Neural progenitor cell (in vitro differentiated cells): ENCODE measurements around the gene C6orf132. TPM values are rescaled to one million over a fixed set of nuclear protein-coding genes. Genes with fewer than 3 reads are reported as not detected.

ENCODE experiments used
- DNase-seq: peaks from one replicate; pipeline ENCODE4 v3.0.0-alpha.2; 2016; ENCODE audit warnings: low spot score
- H2AFZ ChIP-seq: fragments of 200-600 bp; sonication (generic); replicated peaks from 2 replicates; pipeline ENCODE4 v1.6.1; 2016; ENCODE audit warnings: antibody characterized with exemption
- H3F3A ChIP-seq: fragments of 200-600 bp; sonication (generic); 2 replicates; pipeline ENCODE4 v1.6.1; 2016; ENCODE audit warnings: antibody characterized with exemption, low read depth
- H3K27ac ChIP-seq: fragments of 200-600 bp; sonication (generic); 2 replicates; pipeline ENCODE4 v1.5.1; 2016; ENCODE audit warnings: mild to moderate bottlenecking
- H3K27me3 ChIP-seq: fragments of 200-600 bp; sonication (generic); 2 replicates; pipeline ENCODE4 v1.6.1; 2016; ENCODE audit warnings: mild to moderate bottlenecking, moderate library complexity
- H3K36me3 ChIP-seq: fragments of 200-600 bp; sonication (generic); 2 replicates; pipeline ENCODE4 v1.5.1; 2016
- H3K4me1 ChIP-seq: fragments of 200-600 bp; sonication (generic); 2 replicates; pipeline ENCODE4 v1.6.1; 2016; ENCODE audit warnings: mixed run types
- H3K4me2 ChIP-seq: fragments of 200-600 bp; sonication (generic); 2 replicates; pipeline ENCODE4 v1.6.1; 2016
- H3K4me3 ChIP-seq: fragments of 200-600 bp; sonication (generic); 2 replicates; pipeline ENCODE4 v1.5.1; 2016
- H3K79me2 ChIP-seq: fragments of 200-600 bp; sonication (generic); 2 replicates; pipeline ENCODE4 v1.6.1; 2016; ENCODE audit warnings: low read depth
- H3K9ac ChIP-seq: fragments of 200-600 bp; sonication (generic); 2 replicates; pipeline ENCODE4 v1.6.1; 2016
- H3K9me3 ChIP-seq: fragments of 200-600 bp; sonication (generic); 2 replicates; pipeline ENCODE4 v1.5.1; 2016; ENCODE audit warnings: low read depth
- H4K20me1 ChIP-seq: fragments of 200-600 bp; sonication (generic); 2 replicates; pipeline ENCODE4 v1.6.1; 2016; ENCODE audit warnings: low read depth
- H3K27ac Mint-ChIP-seq: 3 replicates; pipeline ENCODE4 v1.8.0; 2021; ENCODE audit warnings: mixed read lengths
- H3K27me3 Mint-ChIP-seq: 2 replicates; pipeline ENCODE4 v1.8.0; 2022; ENCODE audit warnings: low read depth, mild to moderate bottlenecking, inconsistent platforms, moderate library complexity, mixed read lengths; ENCODE audit not compliant: insufficient read depth
- H3K36me3 Mint-ChIP-seq: 3 replicates; pipeline ENCODE4 v1.8.0; 2021; ENCODE audit warnings: mixed read lengths
- H3K4me1 Mint-ChIP-seq: 3 replicates; pipeline ENCODE4 v1.8.0; 2021; ENCODE audit warnings: mixed read lengths
- H3K4me3 Mint-ChIP-seq: 3 replicates; pipeline ENCODE4 v1.8.0; 2021; ENCODE audit warnings: mild to moderate bottlenecking, moderate library complexity, mixed read lengths
- H3K9me3 Mint-ChIP-seq: 3 replicates; pipeline ENCODE4 v1.8.0; 2020; ENCODE audit warnings: mixed read lengths
- CTCF ChIP-seq: fragments of 200-600 bp; sonication (generic); IDR thresholded peaks from 2 replicates; pipeline ENCODE4 v1.5.1; 2017; ENCODE audit warnings: antibody characterized with exemption, mild to moderate bottlenecking
- EZH2 ChIP-seq: fragments of 200-600 bp; sonication (generic); IDR thresholded peaks from 2 replicates; pipeline ENCODE4 v1.6.1; 2017; ENCODE audit warnings: antibody characterized with exemption, mild to moderate bottlenecking, moderate library complexity
- EZH2phosphoT487 ChIP-seq: fragments of 200-600 bp; sonication (generic); IDR thresholded peaks from 2 replicates; pipeline ENCODE4 v1.6.1; 2017; ENCODE audit warnings: antibody characterized with exemption
- total RNA-seq: library from RNA; depleted of rRNA; stranded (reverse); fragments of >200 nt; gene quantifications from 2 replicates; pipeline ENCODE4 v1.2.3, GENCODE V29; 2015; ENCODE audit warnings: low replicate concordance

C6orf132 gene
- total RNA-seq, 1 donor from 2014 or later = 1.8 TPM

- Mint-ChIP-seq H3K27ac (no peak overlapping the region), H3K4me1 (no peaks in the 10 kb centered on the region), H3K4me3 (no peak overlapping the region), H3K9me3 (no peaks in the 10 kb centered on the region), H3K27me3 (peaks cover 2% of the 10 kb centered on the region), H3K36me3 (peaks cover 14% of the 10 kb centered on the region)
- Histone ChIP-seq H3K9ac (no peak overlapping the region), H4K20me1 (peaks cover 4% of the 10 kb centered on the region), H3K27me3 (no peaks in the 10 kb centered on the region), H3K36me3 (no peaks in the 10 kb centered on the region), H3K27ac (no peak overlapping the region), H3F3A (peaks cover 4% of the 10 kb centered on the region), H2AFZ (no peak overlapping the region), H3K4me1 (no peaks in the 10 kb centered on the region), H3K4me2 (no peak overlapping the region), H3K4me3 (no peak overlapping the region), H3K79me2 (no peaks in the 10 kb centered on the region), H3K9me3 (no peaks in the 10 kb centered on the region)
- TF ChIP-seq CTCF (no peak), EZH2 (no peak), EZH2phosphoT487 (no peak)
- DNase-seq = no peak
Observed at GRCh38 chr6:42079941-42080464, 62.4 kb downstream of the C6orf132 start.

- H3K36me3 ChIP-seq = no peaks in the 10 kb centered on the region
- Mint-ChIP-seq H3K27me3 (peaks cover 2% of the 10 kb centered on the region), H3K36me3 (peaks cover 19% of the 10 kb centered on the region), H3K9me3 (no peaks in the 10 kb centered on the region), H3K4me1 (no peaks in the 10 kb centered on the region), H3K4me3 (no peak overlapping the region), H3K27ac (no peak overlapping the region)
- no peaks in the 10 kb centered on the region for H3K4me1 ChIP-seq
- no peak overlapping the region for H3K4me3 ChIP-seq
- H3F3A ChIP-seq = peaks cover 7% of the 10 kb centered on the region
- no peak overlapping the region for H3K27ac ChIP-seq
- no peaks in the 10 kb centered on the region for H3K79me2 ChIP-seq
- no peak overlapping the region for H3K9ac ChIP-seq
- no peaks in the 10 kb centered on the region for H3K9me3 ChIP-seq
- H3K27me3 ChIP-seq = no peaks in the 10 kb centered on the region
- peaks cover 4% of the 10 kb centered on the region for H4K20me1 ChIP-seq
- H2AFZ ChIP-seq = no peak overlapping the region
- no peak overlapping the region for H3K4me2 ChIP-seq
- no peak for DNase-seq
- TF ChIP-seq EZH2 = no peak
- no peak for TF ChIP-seq CTCF
- no peak for TF ChIP-seq EZH2phosphoT487
Observed at GRCh38 chr6:42078386-42078785, 64.0 kb downstream of the C6orf132 start.

GRCh38 chr6:42075159-42075838, 67.1 kb downstream of the C6orf132 start:
- no peak overlapping the region for H3K27ac Mint-ChIP-seq
- peak; percentile 74 for DNase-seq
- H3K4me3 Mint-ChIP-seq = no peak overlapping the region
- no peak overlapping the region for H3K4me3 ChIP-seq
- no peaks in the 10 kb centered on the region for H3K4me1 Mint-ChIP-seq
- H3K27me3 Mint-ChIP-seq = peaks cover 2% of the 10 kb centered on the region
- no peak overlapping the region for H3K27ac ChIP-seq
- no peak overlapping the region for H2AFZ ChIP-seq
- no peaks in the 10 kb centered on the region for H3K36me3 ChIP-seq
- H3K9me3 Mint-ChIP-seq = no peaks in the 10 kb centered on the region
- H3K27me3 ChIP-seq = no peaks in the 10 kb centered on the region
- H3K4me1 ChIP-seq = no peaks in the 10 kb centered on the region
- no peak overlapping the region for H3K9ac ChIP-seq
- H3F3A ChIP-seq = peaks cover 7% of the 10 kb centered on the region
- H4K20me1 ChIP-seq = peaks cover 4% of the 10 kb centered on the region
- TF ChIP-seq EZH2phosphoT487 = no peak
- TF ChIP-seq CTCF = peak; percentile 89
- TF ChIP-seq EZH2 = no peak
- H3K9me3 ChIP-seq = no peaks in the 10 kb centered on the region
- no peaks in the 10 kb centered on the region for H3K79me2 ChIP-seq
- H3K4me2 ChIP-seq = no peak overlapping the region
- H3K36me3 Mint-ChIP-seq = peaks cover 26% of the 10 kb centered on the region
